ENCODE data around the gene MCOLN1. TPM values are rescaled to one million over a fixed set of nuclear protein-coding genes. Genes with fewer than 3 reads are reported as not detected.

The MCOLN1 gene
- total and polyA plus RNA-seq, 9 of the 15 experiments (the other 6 are each of a cell fraction or from before 2014, with no cell fraction given): 0.25 to 15.4 (median 7.1) TPM

- TF ChIP-seq REST (IDR thresholded peaks at IDR 0.05; ENCODE audit: borderline replicate concordance): peak; percentile 92
- peak; percentile 91 for TF ChIP-seq REST (CRISPR knock-in tag; IDR thresholded peaks at IDR 0.05; ENCODE audit: low read depth)
- TF ChIP-seq ZNF143 (CRISPR knock-in tag; IDR thresholded peaks at IDR 0.05): no peak
- TF ChIP-seq NELFE (IDR thresholded peaks at IDR 0.05; ENCODE audit: insufficient read depth, insufficient read length): no peak
- no peak for TF ChIP-seq ZNF133 (CRISPR knock-in tag; IDR thresholded peaks at IDR 0.05)
- TF ChIP-seq SUPT5H (IDR thresholded peaks at IDR 0.05): peak; percentile 49; the same call in 1 of the 2 replicates
- peak; percentile 37; the same call in 1 of the 2 replicates for TF ChIP-seq BCOR (IDR thresholded peaks at IDR 0.05)
- TF ChIP-seq ZBED1 (IDR thresholded peaks at IDR 0.05): no peak
- TF ChIP-seq PRPF4 (IDR thresholded peaks at IDR 0.05; ENCODE audit: insufficient read depth, low read depth, low read length, poor library complexity, severe bottlenecking): no peak
- peak; percentile 91 for TF ChIP-seq NKRF (IDR thresholded peaks at IDR 0.05; ENCODE audit: borderline replicate concordance)
- TF ChIP-seq SRSF9 (IDR thresholded peaks at IDR 0.05; ENCODE audit: borderline replicate concordance, low read depth, low read length): no peak
- TF ChIP-seq JUND (IDR thresholded peaks at IDR 0.05; ENCODE audit: borderline replicate concordance, low read depth, low read length): no peak
- no peak for TF ChIP-seq JUND (tag; IDR thresholded peaks at IDR 0.05; ENCODE audit: borderline replicate concordance, low read depth, low read length)
- no peak for TF ChIP-seq E2F1 (CRISPR knock-in tag; IDR thresholded peaks at IDR 0.05)
- no peak for TF ChIP-seq GTF2A2 (tag; IDR thresholded peaks at IDR 0.05)
- no peak for TF ChIP-seq ZNF655 (CRISPR knock-in tag; IDR thresholded peaks at IDR 0.05)
- TF ChIP-seq CBX1 (IDR thresholded peaks at IDR 0.05; ENCODE audit: low read depth): no peak
Observed at GRCh38 chr19:7505682-7506384, 16.6 kb upstream of the MCOLN1 start (continued).

Measured in K562 (cell line).